NCI-H748 treated with DMSO at 0.1 percent for 48 hours (cell line): ENCODE results near the gene TBXAS1.
"Not testable (repeated sequence)": the region's sequence is repeated elsewhere in the genome, so short reads cannot be mapped to it uniquely, and the experiment has no call there.

ENCODE experiments used
- DNase-seq: peaks from one replicate; lab custom pipeline; 2025; lab: John Stamatoyannopoulos, UW

Gene TBXAS1

DNA sequence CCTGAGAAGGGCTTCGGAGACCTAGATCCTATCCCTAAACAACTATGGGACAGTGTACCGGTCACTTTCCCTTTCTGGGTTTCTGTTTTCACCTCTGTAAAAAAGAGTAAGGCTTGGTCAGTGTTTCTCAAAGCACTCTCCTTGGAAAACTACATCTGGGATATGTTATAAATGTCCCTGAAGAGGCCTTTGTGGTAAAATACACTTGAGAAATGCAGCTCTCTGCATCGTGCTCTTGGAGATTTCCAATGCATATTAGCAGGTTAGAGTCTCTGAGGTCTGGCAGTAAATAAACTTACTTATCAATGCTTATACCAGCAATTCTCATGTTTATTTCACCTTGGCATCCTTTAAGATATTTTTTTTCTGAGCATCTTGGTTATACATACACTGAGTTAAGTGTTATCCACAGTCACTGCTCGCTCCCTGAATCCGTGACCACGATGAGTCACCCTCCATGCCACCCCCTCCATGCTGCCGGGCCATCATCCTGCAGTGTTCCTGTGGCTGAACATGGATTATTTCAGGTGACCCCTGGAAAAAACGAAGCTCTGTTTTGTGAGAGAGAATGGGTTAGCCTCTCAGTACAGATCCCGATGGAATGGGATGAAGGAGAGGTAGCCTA is 3.3 kb upstream of the TBXAS1 start:
- no peak for DNase-seq

DNA sequence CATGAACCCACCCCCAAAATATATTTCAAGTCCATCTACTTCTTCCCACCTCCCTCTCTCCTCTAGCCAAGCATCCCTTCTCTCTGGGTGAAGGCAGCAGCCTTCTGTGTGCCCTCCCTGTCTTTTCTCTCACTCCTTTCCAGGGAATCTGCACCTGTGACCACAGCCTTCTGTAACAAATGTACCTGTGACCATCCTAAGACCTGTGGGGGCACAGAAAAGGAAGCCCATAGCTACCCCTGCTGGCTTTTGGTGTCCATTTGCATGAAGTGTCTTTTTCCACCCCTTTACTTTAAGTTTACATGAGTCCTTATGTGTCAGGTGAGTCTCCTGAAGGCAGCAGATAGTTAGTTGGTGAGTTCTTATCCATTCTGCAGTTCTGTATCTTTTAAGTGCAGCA is 2.0 kb upstream of the TBXAS1 start:
- no peak for DNase-seq

DNA sequence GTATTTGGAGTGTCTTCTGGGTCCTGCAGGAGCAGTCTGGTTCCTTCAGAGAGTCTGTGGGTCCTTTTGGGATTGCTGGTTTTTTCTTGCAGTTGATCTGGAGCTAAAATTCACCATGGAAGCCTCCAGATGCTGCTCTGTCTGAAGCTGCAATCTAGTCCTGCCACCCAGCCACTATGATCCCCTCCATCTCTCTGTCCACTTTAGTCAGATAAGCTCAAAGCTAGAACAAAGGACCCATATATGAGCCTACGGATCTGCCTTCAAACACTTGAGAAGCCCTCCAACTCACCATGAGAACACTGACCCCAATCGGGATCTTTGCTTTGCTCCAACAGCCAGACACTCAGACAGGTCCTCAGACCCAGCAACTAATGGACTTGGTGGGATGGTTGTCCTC is 618 bp upstream of the TBXAS1 start:
- no peak for DNase-seq

DNA sequence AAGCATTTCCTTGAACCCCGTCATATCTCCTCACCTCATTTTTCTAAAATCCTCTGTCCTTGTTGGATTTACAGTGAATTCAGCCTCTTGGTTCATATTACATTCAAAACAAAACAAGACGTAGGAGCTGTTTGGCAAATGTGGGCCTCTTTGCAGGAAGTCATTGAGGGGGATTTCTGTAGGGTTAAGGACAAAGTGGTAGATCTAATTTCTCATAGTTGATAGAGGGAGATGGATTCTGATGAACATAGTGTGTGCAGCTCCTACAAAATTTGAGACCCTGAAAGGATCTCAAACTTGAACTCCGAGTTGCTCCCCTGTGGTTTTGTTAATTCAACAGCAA is 682 bp downstream of the TBXAS1 start:
- DNase-seq = no peak

DNA sequence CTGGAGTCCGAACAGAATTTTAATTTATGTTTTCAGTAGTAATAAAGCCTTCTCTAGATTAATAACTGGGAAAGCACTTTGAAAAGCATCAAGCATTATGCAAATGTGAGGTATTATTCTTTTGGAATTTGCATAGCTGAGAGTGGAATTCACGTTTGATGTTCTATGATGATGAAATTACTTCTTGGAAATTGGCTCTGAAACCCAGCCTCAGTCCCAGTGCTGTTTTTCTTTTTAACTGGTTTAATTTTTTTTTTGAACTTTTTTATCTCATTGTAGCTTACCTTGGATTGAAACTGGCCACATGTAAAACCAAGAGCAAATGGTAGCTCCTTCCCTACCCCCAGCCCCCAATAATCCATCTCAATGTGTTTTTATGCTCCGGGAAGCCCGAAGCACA is 1.2 kb downstream of the TBXAS1 start:
- no peak for DNase-seq

DNA sequence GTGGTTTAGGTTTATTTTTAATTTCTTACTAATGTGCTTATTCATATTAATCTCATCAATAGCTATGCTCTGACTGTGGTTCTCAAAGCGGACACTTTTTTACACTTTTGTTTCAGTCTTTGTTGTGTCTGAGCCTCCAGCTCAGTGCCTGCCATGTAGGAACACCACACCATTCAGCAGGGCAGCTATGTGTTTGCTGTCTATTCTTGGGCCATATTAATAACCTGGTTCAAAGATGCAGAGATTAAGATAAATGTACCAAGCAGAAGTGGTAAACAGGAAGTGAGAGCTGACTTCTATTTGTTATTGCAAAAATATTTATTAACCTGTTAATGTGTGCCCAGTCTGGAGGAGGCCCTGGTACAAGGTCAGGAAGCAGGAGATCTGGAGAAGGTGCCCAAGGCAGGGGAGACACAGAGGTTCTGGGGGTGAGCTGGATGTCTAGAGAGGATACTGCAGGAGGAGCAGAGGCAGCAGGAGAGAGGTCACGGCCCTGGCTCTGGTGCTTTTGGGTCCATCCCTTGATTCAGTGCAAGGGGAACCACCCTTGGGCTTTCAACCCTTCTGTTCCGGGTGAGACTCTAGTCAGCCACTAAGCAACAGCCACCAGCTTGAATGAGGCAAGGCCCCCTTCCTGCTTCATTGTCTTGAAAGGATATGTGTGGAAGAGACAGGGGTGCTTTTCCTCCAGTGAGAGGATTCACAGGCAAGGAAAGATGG is 1.9 kb downstream of the TBXAS1 start:
- no peak for DNase-seq

DNA sequence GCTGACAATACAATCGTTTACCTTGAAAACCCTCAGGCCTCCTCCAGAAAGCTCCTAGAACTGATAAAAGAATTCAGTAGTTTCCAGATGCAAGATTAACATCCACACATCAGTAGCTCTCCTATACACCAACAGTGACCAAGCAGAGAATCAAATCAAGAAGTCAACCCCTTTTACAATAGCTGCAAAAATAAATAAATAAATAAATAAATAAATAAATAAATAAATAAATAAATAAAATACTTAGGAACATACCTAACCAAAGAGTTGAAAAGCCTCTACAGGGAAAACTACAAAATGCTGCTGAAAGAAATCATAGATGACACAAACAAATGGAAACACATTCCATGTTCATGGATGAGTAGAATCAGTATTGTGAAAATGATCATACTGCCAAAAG is 6.8 kb downstream of the TBXAS1 start:
- DNase-seq = not testable (repeated sequence)

DNA sequence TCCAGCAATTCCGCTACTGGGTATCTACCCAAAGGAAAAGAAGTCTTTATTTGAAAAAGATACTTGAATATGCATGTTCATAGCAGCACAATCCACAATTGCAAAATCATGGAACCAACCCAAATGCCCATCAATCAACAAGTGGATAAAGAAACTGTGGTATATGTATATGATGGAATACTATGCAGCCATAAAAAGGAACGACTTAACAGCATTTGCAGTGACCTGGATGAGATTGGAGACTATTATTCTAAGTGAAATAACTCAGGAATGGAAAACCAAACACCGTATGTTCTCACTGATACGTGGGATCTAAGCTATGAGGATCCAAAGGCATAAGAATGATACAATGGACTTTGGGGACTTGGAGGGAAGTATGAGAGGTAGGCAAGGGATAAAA is 8.2 kb downstream of the TBXAS1 start:
- not testable (repeated sequence) for DNase-seq

DNA sequence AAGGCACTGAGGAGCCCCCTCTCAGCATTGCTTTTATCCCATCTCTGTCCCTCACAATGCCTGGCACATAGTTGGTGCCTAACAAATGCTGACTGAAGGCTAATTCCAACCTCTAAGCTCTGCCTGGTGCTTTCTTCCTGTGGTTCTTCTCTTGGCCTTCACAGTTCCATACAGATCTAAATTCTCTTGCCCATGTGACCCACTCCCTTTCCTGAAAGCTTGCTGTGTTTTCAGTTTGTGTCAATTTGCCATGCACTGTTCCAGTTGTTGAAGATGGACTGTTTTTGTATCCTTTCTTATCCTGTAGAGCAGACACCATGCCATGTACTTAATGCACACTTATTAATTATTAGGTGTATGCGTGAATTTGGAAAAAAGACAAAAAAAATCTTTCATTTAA is 9.2 kb downstream of the TBXAS1 start:
- no peak for DNase-seq

DNA sequence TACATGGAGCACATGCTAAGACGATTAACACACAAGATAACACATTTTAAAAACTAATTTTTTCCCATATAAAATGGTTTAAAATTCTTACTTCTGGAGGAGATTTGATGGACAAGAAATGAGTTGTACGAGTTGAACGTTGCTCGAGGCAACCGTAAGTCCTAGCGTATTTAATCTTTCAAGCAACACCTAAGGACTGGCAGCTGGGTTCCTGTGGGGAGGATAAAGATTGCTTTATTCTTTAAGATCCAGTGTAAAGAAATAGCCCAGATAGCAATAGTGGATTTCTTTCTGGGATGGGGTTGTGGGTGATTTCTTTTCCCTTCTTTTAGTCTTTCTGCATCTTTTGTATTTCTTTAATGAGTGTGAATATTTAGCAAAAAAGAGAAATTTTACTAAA is 9.8 kb downstream of the TBXAS1 start:
- DNase-seq = no peak

DNA sequence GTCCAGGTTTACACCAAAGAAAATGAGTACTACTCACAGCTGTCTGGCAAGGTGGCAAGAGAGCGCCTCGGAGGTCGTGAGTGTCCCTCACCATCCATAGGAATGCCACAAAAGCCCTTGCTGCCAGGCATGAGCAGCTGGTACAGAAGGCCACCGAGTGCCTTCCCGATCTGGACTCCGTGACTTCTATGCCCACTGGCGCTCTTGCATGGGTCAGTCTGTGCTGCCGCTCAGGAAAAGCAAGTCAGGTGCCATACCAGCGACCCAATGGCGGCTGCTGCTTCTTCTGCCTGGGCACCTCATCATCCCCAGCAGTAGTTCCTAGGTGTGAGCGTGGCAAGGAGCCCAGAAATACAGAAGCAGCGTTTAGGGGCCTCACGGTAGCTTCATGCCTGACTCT is 11.7 kb downstream of the TBXAS1 start:
- no peak for DNase-seq

DNA sequence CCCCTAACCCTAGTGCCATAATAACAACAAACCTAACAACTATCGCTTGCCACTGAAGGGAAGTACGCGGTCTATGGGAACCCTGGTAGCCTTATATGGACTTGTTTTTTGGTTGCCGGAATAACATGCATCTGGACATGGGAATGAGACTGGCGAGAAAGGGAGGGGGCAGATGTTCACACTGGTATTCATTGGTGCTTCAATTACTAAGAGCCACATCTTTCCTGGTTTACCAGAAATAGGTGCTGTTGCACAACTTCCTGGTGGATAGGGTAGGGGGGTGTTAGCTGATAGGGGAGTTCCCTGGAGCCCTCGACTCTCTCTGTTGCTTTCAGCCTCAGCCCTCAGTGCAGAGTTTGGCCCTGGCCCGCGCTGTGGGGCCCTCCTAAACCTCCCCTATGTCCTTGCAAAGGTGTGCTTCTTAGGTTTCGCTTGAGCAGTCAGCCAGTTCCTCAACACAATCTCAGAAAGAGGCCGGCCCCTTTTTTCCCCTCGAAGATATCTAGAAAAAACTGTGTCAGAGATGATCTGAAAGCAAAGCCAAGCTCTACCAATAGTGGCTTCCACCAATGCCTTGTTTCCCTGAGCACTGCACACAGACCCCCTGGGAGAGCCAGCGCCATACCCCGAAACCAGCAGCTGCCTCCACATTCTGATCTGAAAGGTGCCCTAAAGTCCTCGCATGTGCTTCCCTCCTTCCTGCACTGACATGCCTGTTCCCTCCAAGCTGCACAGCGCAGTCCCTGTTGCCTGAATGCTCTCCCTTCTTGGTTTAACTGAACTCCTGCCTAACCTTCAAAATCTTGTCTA is 13.5 kb downstream of the TBXAS1 start:
- DNase-seq = peak; percentile 6

DNA sequence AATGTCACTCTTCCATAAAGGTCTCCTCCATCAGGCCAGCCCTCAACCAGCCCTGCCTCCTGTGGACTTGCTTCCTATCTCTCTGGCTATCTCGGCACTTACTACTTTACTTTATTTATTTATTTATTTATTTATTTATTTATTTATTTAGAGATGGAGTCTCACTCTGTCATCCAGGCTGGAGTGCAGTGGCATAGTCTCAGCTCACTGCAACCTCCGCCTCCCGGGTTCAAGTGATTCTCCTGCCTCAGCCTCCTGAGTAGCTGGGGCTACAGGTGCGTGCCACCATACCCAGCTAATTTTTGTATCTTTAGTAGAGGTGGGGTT is 14.1 kb downstream of the TBXAS1 start:
- DNase-seq = not testable (repeated sequence)

DNA sequence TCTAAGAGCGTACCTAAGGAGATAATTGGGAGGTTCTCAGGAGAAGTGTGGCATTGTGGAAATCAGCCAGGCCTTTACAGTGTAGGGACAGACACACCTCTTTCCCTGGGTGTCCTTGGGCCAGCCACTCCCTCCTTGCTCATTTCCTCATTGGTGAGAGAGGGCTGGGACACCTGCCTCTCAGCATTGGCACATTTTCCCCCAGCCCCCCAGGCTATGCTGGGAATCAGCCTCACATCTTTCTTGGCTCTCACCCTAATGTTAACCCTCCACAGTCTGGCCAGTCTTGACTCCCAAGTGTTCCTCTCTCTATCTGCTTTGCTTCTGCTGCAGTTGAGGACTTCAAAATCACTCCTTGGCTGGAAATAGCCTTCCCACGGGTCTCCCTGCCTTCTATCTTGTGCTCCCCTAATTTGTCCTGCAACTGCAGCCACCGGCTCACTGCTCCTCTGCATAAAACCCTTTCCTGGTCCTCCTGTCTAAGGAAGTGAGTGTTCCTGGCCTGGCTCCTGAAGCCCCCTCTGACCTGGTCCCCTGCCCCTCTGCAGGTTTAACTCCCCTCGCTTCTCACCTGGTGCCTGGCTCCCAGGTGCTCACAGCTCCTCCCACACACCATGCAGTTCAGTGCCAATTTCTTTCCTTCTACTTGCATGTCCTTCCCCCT is 15.8 kb downstream of the TBXAS1 start:
- no peak for DNase-seq

DNA sequence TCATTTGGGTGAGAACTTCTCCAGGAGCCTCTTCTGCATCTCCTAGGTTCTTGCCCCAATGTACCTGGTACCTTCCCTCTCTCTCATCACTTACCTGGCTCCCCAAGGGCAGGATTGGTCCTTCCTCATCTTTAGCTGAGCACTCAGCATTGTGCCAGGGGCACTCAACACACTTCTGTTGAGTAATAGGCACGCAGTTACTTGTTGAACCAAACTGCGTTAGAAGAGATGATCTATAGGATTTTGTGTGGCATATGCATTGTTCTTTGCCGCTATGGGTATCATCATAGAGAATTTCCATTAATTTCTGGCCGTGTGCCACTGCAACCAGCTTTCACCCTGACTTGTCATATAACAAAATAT is 16.4 kb downstream of the TBXAS1 start:
- no peak for DNase-seq

DNA sequence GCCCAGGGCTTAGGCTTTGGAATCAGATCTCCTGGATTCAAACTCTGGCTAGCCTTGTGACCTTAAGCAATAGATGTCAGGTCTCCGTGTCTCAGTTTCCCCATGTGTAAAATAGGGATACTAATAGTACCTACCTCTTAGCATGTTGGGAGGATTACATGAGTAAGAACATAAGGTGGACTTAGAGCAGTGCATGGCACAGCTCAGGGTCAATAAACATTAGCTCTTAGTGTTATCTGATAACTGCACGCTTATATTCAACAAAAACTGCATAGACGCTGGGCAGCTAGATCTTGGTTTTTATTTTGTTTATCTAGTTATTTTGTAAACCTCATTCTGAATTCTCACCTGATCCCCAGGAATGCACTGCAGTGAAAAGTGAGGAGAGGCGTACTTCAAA is 17.2 kb downstream of the TBXAS1 start:
- DNase-seq = no peak

DNA sequence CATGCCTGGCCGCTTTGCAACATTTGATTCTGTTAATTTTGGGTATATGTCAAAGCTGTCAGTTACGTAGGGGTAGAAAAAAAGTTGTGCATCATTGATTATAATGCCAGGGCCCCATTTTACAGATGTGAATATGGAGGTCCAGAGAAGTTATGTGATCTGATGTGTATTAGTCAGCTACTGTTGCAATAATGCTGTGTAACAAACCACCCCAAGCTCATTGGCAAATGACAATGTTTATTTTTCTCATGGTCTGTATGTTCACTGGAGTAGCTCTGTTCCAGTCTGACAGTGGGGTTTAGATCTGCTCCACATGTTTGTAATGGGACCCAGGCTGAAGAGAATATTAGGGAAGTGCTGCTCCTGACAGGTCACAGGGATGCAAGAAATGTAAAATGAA is 19.2 kb downstream of the TBXAS1 start:
- no peak for DNase-seq

DNA sequence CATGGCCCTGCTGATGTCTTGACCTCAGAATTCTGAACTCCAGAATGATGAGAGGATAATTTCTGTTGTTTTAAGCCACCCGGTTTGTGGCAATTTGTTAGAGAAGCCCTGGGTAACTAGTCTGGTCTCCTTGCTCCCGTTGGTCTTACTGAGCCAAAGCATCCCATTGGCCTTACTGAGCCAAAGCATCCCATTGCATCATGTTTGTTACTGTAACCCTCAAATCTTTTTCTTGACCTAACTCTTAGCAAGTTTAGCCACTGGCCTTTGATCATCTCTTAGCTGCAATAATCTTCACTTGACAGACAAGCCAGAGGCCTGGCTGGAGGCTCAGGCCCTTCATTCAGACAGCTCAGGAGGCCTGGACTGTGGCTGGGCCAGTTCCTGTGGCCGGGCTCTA is 21.8 kb downstream of the TBXAS1 start:
- DNase-seq = no peak

DNA sequence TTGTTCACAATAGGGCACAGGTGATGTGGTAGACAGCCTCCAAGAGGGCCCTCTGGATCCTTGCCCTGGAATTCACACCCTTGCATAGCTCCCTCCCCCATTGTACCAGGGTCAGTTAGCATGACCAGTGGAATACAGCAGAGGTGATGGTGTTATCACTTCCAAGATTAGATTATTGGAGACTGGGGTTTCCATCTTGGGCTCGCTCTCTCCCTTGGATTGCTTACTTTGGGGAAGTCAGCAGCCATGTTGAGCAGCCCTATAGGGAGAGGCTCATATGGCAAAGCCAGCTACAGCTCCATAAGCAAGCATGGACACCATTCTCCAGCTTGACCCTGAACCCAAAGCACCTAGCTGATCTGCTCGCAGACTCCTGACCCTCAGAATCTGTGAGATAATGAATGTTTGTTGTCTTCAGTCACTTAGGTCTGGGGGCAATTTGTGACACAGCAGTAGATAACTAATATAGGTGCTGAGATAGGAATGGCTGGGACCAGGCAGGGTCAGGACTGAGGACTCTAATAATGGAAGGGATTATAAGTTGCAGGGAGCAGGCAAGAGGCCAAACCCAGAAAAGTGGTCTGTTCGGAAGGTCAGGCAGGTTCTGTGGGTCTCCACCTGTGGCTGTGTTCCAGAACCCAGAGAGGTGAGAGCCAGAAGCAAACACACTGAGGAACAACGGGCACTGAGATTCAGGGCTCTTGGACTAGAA is 22.9 kb downstream of the TBXAS1 start:
- DNase-seq = no peak

DNA sequence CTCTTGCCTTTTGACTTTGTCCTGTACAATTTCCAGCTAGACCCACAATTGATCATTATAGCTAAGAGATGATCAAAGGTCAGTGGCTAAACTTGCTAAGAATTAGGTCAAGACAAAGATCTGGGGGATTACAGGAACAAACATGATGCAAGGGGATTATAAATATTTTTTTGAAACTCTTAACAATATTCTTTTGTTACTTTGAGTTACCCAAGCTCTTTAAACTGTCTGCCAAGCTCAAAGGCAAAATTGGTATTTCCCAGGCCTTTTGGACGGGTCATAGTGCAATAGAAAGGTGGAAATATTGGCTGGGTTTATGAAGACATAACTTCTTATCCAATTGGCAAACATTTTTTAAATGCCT is 23.4 kb downstream of the TBXAS1 start:
- no peak for DNase-seq

DNA sequence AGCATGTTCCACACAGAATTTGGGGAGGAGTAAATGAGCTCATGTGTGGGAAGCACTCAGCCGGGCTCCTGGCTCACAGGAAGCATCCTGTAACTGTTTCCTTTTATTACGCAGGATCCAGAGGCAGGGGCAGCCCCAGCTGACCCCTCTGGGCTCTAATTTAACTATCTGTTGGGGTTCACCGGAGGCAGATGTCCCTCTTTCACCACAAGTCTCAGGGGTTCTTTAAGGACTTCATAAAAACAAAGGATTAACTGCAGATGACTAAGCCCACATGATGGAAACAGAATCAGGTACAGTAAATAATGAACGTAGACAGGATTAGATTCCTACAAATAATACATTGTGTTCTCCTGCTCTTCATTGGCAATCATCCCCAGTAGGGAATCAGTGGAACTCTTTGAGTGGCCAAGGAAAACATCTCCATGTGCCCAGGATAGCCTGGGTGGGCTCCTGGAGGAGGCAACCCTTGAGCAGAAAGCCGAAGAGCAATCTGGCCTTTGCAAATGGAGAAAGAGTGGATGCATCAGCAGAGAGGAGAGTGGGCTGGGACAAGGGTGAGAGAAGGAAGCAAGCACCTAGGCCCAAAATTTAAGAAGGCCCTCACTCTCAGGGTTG is 24.6 kb downstream of the TBXAS1 start:
- DNase-seq = no peak

DNA sequence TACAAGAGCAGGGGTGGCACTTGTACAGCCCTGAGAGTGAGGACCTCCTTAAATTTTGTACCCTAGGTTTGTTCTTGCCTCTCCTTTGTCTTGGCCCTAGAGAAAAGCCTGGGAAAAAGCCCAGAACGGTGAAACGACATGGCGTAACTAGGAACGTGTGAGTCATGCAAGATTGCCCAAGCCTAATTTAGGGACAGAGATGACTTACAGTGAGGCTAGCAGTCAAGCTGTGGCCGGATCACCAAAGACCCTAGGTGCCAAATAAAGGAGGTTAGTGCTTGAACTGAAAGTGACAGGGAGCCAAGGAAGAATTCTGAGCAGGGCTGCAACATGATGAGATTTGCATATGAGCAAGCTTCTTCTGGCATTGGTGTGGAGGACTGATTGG is 25.1 kb downstream of the TBXAS1 start:
- DNase-seq = no peak
